Endothelial cell of umbilical vein (primary cell): ENCODE data around the gene SCUBE3. TPM values are rescaled to one million over a fixed set of nuclear protein-coding genes. Genes with fewer than 3 reads are reported as not detected.

Source experiments
- BruUV-seq: library from RNA; stranded (reverse); fragments of 400-500 nt; replicated peaks from 2 replicates; lab custom pipeline; 2021; lab: Mats Ljungman, UMichigan
- CTCF ChIA-PET: fragments of 300-600, 350-600 bp; sonication (Branson Sonifier 250); formaldehyde crosslinking; loops from one replicate; lab custom pipeline; 2021; ENCODE audit warnings: antibody characterized with exemption, inconsistent platforms; lab: Charles Lee
- POLR2A ChIA-PET: fragments of 300-600, 350-600 bp; sonication (Branson Sonifier 250); formaldehyde crosslinking; loops from one replicate; lab custom pipeline; 2021; ENCODE audit warnings: antibody characterized with exemption, inconsistent platforms; lab: Charles Lee
- DNase-seq: peaks from one replicate; pipeline ENCODE4 v3.0.0-alpha.2; 2011; ENCODE audit warnings: low read depth, low spot score
- FAIRE-seq: peaks from 2 replicates; lab custom pipeline; 2011; peaks lifted over from hg19 to GRCh38; lab: Jason Lieb, UNC
- H2AFZ ChIP-seq: 2 replicates; pipeline ENCODE4 v1.6.0; 2012; ENCODE audit warnings: low read depth, low read length, control low read depth, inconsistent platforms
- H3K27ac ChIP-seq: 2 replicates; pipeline ENCODE4 v1.5.1; 2011; ENCODE audit warnings: low read depth, mild to moderate bottlenecking, control low read depth, low read length, moderate library complexity; ENCODE audit not compliant: insufficient read depth
- H3K27me3 ChIP-seq, 2 experiments: 2 replicates each; pipeline versions ENCODE4 v1.6.0 to v1.6.1; 2011; ENCODE audit warnings: low read length in 2 of 2, mixed read lengths in 1 of 2; ENCODE audit not compliant: control insufficient read depth in 2 of 2, insufficient read depth in 2 of 2
- H3K36me3 ChIP-seq, 2 experiments: 2 replicates in 1 of 2; 3 replicates in 1 of 2; pipeline ENCODE4 v1.5.1; 2011; ENCODE audit warnings: low read length in 2 of 2, mild to moderate bottlenecking in 1 of 2, moderate library complexity in 1 of 2; ENCODE audit not compliant: control insufficient read depth in 2 of 2, insufficient read depth in 2 of 2; ENCODE audit errors: extremely low read depth in 1 of 2
- H3K4me1 ChIP-seq: 3 replicates; pipeline ENCODE4 v1.5.1; 2011; ENCODE audit warnings: mild to moderate bottlenecking, low read length; ENCODE audit not compliant: control insufficient read depth, insufficient read depth; ENCODE audit errors: extremely low read depth
- H3K4me2 ChIP-seq: 2 replicates; pipeline ENCODE4 v1.6.1; 2011; ENCODE audit warnings: low read length, control low read depth, mixed read lengths; ENCODE audit not compliant: insufficient read depth
- H3K4me3 ChIP-seq, 3 experiments: fragments of 200-600 bp in 1 of 3; sonication (generic), shearing (Covaris generic) in 1 of 3; replicated peaks in 1 of 3; 2 replicates each; pipeline ENCODE4 v1.5.1; 2011 to 2016; ENCODE audit warnings: control low read depth in 3 of 3, low read length in 3 of 3, mild to moderate bottlenecking in 2 of 3, inconsistent platforms in 1 of 3, low read depth in 1 of 3, moderate library complexity in 1 of 3; ENCODE audit not compliant: insufficient read depth in 1 of 3
- H3K79me2 ChIP-seq: 2 replicates; pipeline ENCODE4 v1.6.0; 2012; ENCODE audit warnings: low read length, inconsistent platforms; ENCODE audit not compliant: control insufficient read depth, insufficient read depth
- H3K9ac ChIP-seq: replicated peaks from 2 replicates; pipeline ENCODE3; 2011; ENCODE audit warnings: low read length, control low read depth; ENCODE audit not compliant: insufficient read depth; ENCODE audit errors: extremely low read depth
- H3K9me1 ChIP-seq: replicated peaks from 3 replicates; pipeline ENCODE4 v1.6.0; 2011; ENCODE audit warnings: mild to moderate bottlenecking, low read length; ENCODE audit not compliant: control insufficient read depth, insufficient read depth; ENCODE audit errors: extremely low read depth
- H3K9me3 ChIP-seq: replicated peaks from 2 replicates; pipeline ENCODE4 v1.5.1; 2012; ENCODE audit warnings: low read length, inconsistent platforms; ENCODE audit not compliant: control insufficient read depth, insufficient read depth
- H4K20me1 ChIP-seq: replicated peaks from 2 replicates; pipeline ENCODE3; 2011; ENCODE audit warnings: mild to moderate bottlenecking, low read length; ENCODE audit not compliant: control insufficient read depth, insufficient read depth; ENCODE audit errors: extremely low read depth
- EZH2 ChIP-seq: IDR thresholded peaks from 2 replicates; pipeline ENCODE4 v1.6.1; 2012; ENCODE audit warnings: borderline replicate concordance, low read depth, mild to moderate bottlenecking, moderate library complexity, low read length, inconsistent platforms; ENCODE audit not compliant: severe bottlenecking
- FOS ChIP-seq: IDR thresholded peaks from 2 replicates; pipeline ENCODE4 v1.6.1; 2011; ENCODE audit warnings: mild to moderate bottlenecking, low read length, moderate library complexity, borderline replicate concordance; ENCODE audit not compliant: insufficient read depth
- GATA2 ChIP-seq: IDR thresholded peaks from 2 replicates; pipeline ENCODE4 v1.7.0; 2011; ENCODE audit warnings: low read depth, mild to moderate bottlenecking, moderate library complexity, mixed read lengths, low read length; ENCODE audit not compliant: insufficient read length, insufficient read depth
- JUN ChIP-seq: IDR thresholded peaks from 2 replicates; pipeline ENCODE4 v1.6.1; 2011; ENCODE audit warnings: borderline replicate concordance, low read depth; ENCODE audit not compliant: insufficient read length, insufficient read depth
- MYC ChIP-seq: IDR thresholded peaks from one replicate; pipeline ENCODE4 v1.6.1; 2011; ENCODE audit warnings: mild to moderate bottlenecking, low read depth, low read length
- POLR2A ChIP-seq: IDR thresholded peaks from 2 replicates; pipeline ENCODE4 v1.6.1; 2012; ENCODE audit warnings: low read depth, mild to moderate bottlenecking, control low read depth, low read length
- POLR2AphosphoS5 ChIP-seq: IDR thresholded peaks from 2 replicates; pipeline ENCODE4 v1.6.1; 2012; ENCODE audit warnings: low read depth, mild to moderate bottlenecking, control low read depth, low read length, moderate library complexity; ENCODE audit not compliant: insufficient read depth
- dilution Hi-C: fragments of 300-500 bp; cut with MboI; formaldehyde crosslinking; loops from one replicate; pipeline ENCODE4 v1.15.0; 2019; ENCODE audit warnings: low sequenced_read_pairs; ENCODE audit not compliant: extremely low pct_ligation_motif_present
- intact Hi-C: fragments of 100-400 bp; cut with micrococcal nuclease; formaldehyde crosslinking; loops from one replicate; pipeline ENCODE4 v1.10.0; 2022
- polyA plus RNA-seq, 4 experiments: library from polyadenylated mRNA; depleted of rRNA in 3 of 4; stranded (reverse) in 3 of 4; unstranded in 1 of 4; fragments of >200 nt; gene quantifications; 2 replicates each; pipeline versions ENCODE4 v1.2.1 to v1.2.3, GENCODE V29; 2011 to 2012; ENCODE audit warnings: missing spikeins in 1 of 4
- total RNA-seq: library from RNA; stranded (reverse); gene quantifications from 2 replicates; pipeline ENCODE4 v1.2.3, GENCODE V29; 2021
- TF ChIP-seq, protein P1 (sequence below), 2 donors: IDR thresholded peaks; 1 replicate in 1 of 2; 2 replicates in 1 of 2; pipeline ENCODE4 v1.5.1; 2011; ENCODE audit warnings: low read length in 2 of 2, mild to moderate bottlenecking in 2 of 2, moderate library complexity in 2 of 2, control low read depth in 1 of 2, inconsistent platforms in 1 of 2, low read depth in 1 of 2; ENCODE audit not compliant: insufficient read depth in 1 of 2; ENCODE audit errors: extremely low read depth in 1 of 2
- TF ChIP-seq, protein P2 (sequence below): IDR thresholded peaks from 2 replicates; pipeline ENCODE4 v1.6.1; 2011; ENCODE audit not compliant: insufficient read depth, insufficient read length

SCUBE3 gene
- total and polyA plus RNA-seq, 2 donors (not counting 3 experiments of a cell fraction or from before 2014, with no cell fraction given), result 1.1 to 1.5 TPM

DNA sequence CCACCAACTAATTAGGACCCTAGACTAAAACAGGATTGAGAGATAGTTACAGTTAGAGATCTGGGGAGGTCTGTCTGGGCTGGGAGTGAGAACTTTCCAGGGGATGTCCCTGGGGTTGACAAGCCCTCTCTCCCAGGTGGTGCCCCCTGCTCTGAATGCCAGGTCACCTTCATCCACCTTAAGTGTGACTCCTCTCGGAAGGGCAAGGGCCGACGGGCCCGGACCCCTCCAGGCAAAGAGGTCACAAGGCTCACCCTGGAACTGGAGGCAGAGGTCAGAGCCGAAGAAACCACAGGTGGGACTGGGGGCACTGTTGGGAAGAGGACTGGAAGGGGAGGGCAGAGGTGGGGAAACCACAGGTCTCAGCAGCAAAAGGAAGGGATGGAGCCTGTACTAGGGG is 28.7 kb downstream of the SCUBE3 start:
- no peak overlapping the region for H3K9ac ChIP-seq
- H3K27ac ChIP-seq, result no peak overlapping the region
- no peaks in the 10 kb centered on the region for H4K20me1 ChIP-seq
- H3K4me3 ChIP-seq, result no peak overlapping the region
- H3K4me2 ChIP-seq, result no peak overlapping the region
- ChIA-PET POLR2A (no interaction called here), CTCF (interaction anchor here (1.9 to 7.8 kb wide), 5 partner anchors 28 to 258 kb away, joined by 11 to 113 read pairs (median 48); partner anchors contain the start of gene SCUBE3)
- no peaks in the 10 kb centered on the region for H3K79me2 ChIP-seq
- FAIRE-seq, result no peak
- no peaks in the 10 kb centered on the region for H3K9me3 ChIP-seq
- intact Hi-C loops (no loop called here), dilution Hi-C loops (no loop called here)
- H3K36me3 ChIP-seq, result peaks cover 0 to 5% of the 10 kb centered on the region in 2 experiments
- no TSS peak for BruUV-seq
- no peaks in the 10 kb centered on the region for H3K9me1 ChIP-seq
- no peak overlapping the region for H2AFZ ChIP-seq
- no peak for DNase-seq
- TF ChIP-seq, protein P1, sequence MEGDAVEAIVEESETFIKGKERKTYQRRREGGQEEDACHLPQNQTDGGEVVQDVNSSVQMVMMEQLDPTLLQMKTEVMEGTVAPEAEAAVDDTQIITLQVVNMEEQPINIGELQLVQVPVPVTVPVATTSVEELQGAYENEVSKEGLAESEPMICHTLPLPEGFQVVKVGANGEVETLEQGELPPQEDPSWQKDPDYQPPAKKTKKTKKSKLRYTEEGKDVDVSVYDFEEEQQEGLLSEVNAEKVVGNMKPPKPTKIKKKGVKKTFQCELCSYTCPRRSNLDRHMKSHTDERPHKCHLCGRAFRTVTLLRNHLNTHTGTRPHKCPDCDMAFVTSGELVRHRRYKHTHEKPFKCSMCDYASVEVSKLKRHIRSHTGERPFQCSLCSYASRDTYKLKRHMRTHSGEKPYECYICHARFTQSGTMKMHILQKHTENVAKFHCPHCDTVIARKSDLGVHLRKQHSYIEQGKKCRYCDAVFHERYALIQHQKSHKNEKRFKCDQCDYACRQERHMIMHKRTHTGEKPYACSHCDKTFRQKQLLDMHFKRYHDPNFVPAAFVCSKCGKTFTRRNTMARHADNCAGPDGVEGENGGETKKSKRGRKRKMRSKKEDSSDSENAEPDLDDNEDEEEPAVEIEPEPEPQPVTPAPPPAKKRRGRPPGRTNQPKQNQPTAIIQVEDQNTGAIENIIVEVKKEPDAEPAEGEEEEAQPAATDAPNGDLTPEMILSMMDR (IDR thresholded peaks at IDR 0.05; ENCODE audit: extremely low read depth in 1 of 2, insufficient read depth in 1 of 2, low read depth in 1 of 2, low read length in 2 of 2), result no peak
- TF ChIP-seq EZH2, result no peak
- H3K27me3 ChIP-seq, result no peaks in the 10 kb centered on the region
- peaks cover 20% of the 10 kb centered on the region for H3K4me1 ChIP-seq

DNA sequence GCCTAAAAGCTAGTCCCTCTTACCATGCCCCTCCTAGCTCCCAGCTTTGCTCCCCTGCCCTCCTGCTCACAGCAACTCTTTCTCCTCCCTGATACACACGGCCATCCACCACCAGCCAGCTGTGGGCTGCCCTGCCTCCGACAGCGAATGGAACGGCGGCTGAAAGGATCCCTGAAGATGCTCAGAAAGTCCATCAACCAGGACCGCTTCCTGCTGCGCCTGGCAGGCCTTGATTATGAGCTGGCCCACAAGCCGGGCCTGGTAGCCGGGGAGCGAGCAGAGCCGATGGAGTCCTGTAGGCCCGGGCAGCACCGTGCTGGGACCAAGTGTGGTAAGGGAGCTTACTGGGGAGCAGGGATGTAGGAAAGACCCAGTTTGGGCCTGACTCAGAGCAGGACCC is 29.1 kb downstream of the SCUBE3 start:
- DNase-seq, result no peak
- ChIA-PET POLR2A (no interaction called here), CTCF (interaction anchor here (3.7 to 7.8 kb wide), 2 partner anchors 28 to 38 kb away, joined by 27 to 113 read pairs; partner anchors contain the start of gene SCUBE3)
- H3K9ac ChIP-seq, result no peak overlapping the region
- no peak overlapping the region for H3K4me3 ChIP-seq
- no peak overlapping the region for H3K27ac ChIP-seq
- H3K27me3 ChIP-seq, result no peaks in the 10 kb centered on the region
- H3K4me1 ChIP-seq, result peaks cover 20% of the 10 kb centered on the region
- H3K79me2 ChIP-seq, result no peaks in the 10 kb centered on the region
- no peak overlapping the region for H2AFZ ChIP-seq
- no peaks in the 10 kb centered on the region for H3K9me3 ChIP-seq
- dilution Hi-C loops, result no loop called here
- H3K36me3 ChIP-seq, result peaks cover 0 to 5% of the 10 kb centered on the region in 2 experiments
- intact Hi-C loops, result no loop called here
- BruUV-seq, result no TSS peak
- no peak overlapping the region for H3K4me2 ChIP-seq
- TF ChIP-seq POLR2A (no peak), POLR2AphosphoS5 (no peak), FOS (no peak), GATA2 (no peak), EZH2 (no peak), MYC (no peak), JUN (no peak)
- TF ChIP-seq, protein P2, sequence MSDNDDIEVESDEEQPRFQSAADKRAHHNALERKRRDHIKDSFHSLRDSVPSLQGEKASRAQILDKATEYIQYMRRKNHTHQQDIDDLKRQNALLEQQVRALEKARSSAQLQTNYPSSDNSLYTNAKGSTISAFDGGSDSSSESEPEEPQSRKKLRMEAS, result no peak
- TF ChIP-seq, protein P1 (IDR thresholded peaks at IDR 0.05; ENCODE audit: extremely low read depth in 1 of 2, insufficient read depth in 1 of 2, low read depth in 1 of 2, low read length in 2 of 2), result no peak
- no peak for FAIRE-seq
- no peaks in the 10 kb centered on the region for H4K20me1 ChIP-seq
- no peaks in the 10 kb centered on the region for H3K9me1 ChIP-seq
